ENCODE measurements around the gene AUTS2. TPM values are rescaled to one million over a fixed set of nuclear protein-coding genes. Genes with fewer than 3 reads are reported as not detected.

AUTS2 gene
- total RNA-seq, 1 experiment from 2014 or later: 256 TPM

DNA sequence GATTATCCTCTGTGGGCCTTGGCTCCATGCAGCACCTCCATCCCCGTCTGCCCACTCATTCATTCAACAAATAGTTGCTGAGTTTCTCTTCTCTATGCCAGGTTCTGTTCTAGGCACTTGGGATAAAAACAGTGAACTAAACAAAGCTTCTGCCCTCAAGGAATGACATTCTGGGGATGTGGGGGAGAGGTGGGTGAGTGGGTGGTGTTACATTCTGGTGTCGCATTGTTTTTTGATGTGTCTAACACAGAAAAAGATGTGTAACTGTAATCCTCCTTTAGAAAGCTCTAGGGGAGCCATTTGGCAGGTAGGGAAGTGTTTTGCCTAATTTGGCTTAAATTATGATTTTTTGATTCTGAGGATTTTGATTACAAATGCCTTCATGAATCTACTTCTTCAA, 21.4 kb downstream of the AUTS2 start:
- no peak overlapping the region for H3K4me2 ChIP-seq (ENCODE audit: insufficient read depth, insufficient read length, low read length)
- no peak overlapping the region for H2BK5ac ChIP-seq (ENCODE audit: insufficient read length, low read length)
- Mint-ChIP-seq H3K4me1 (peaks cover 33 to 35% of the 10 kb centered on the region in 2 experiments), H3K4me3 (no peak overlapping the region), H3K27ac (no peak overlapping the region), H3K9me3 (no peaks in the 10 kb centered on the region; a peak in 1 of 5 replicates), H3K36me3 (ENCODE audit: insufficient read depth in 1 of 3, low read depth in 3 of 3) (no peaks in the 10 kb centered on the region), H3K27me3 (ENCODE audit: low read depth) (peaks cover 100% of the 10 kb centered on the region)
- peaks cover 4% of the 10 kb centered on the region for H4K20me1 ChIP-seq (ENCODE audit: control insufficient read depth, insufficient read depth, insufficient read length)
- no CpG with 5 or more reads among the region's 2 CpGs for WGBS (ENCODE audit: extremely low coverage, insufficient read length, low lambda C conversion rate)
- H4K5ac ChIP-seq (ENCODE audit: insufficient read length, low read depth, low read length): no peak overlapping the region
- TF ChIP-seq CTCF (conservative IDR thresholded peaks at IDR 0.05): no peak
- no peaks in the 10 kb centered on the region for H3K23me2 ChIP-seq (ENCODE audit: insufficient read length, low read depth, low read length, poor library complexity, severe bottlenecking)
- H4K8ac ChIP-seq (replicated peaks; ENCODE audit: insufficient read length, low read depth, low read length): no peak overlapping the region
- no peak overlapping the region for H2AK5ac ChIP-seq (ENCODE audit: insufficient read length, low read length)
- H2BK120ac ChIP-seq (ENCODE audit: low read depth, low read length, poor library complexity, severe bottlenecking): no peak overlapping the region
- no peaks in the 10 kb centered on the region for H3K4me1 ChIP-seq (ENCODE audit: insufficient read depth, low read length)
- H4K91ac ChIP-seq (ENCODE audit: insufficient read length, low read depth, low read length): no peak overlapping the region
- no peak overlapping the region for H3K9ac ChIP-seq (ENCODE audit: extremely low read depth, insufficient read length, low read length)
- no peak overlapping the region for H2AFZ ChIP-seq (ENCODE audit: low read length)
- H3K27me3 ChIP-seq (ENCODE audit: insufficient read depth, low read length): peaks cover 85% of the 10 kb centered on the region
- no peak for DNase-seq
- H3K27ac ChIP-seq (ENCODE audit: insufficient read length, low read depth, low read length): no peak overlapping the region
- no peak overlapping the region for H2BK20ac ChIP-seq (ENCODE audit: low read depth, low read length, poor library complexity, severe bottlenecking)
- H2BK15ac ChIP-seq (ENCODE audit: low read depth, low read length): no peak overlapping the region
- no peak overlapping the region for H3K14ac ChIP-seq (ENCODE audit: insufficient read depth, low read length)
- H3T11ph ChIP-seq (ENCODE audit: low read length): no peak overlapping the region
- H3K79me2 ChIP-seq (ENCODE audit: insufficient read depth, low read length): no peaks in the 10 kb centered on the region
- no peaks in the 10 kb centered on the region for H3K79me1 ChIP-seq (ENCODE audit: insufficient read depth, low read depth, low read length, poor library complexity, severe bottlenecking)
- H3K23ac ChIP-seq (ENCODE audit: insufficient read length, low read depth, low read length): no peak overlapping the region
- H3K9me3 ChIP-seq (ENCODE audit: control insufficient read depth, low read depth, low read length): no peaks in the 10 kb centered on the region
- no peak overlapping the region for H3K4ac ChIP-seq (ENCODE audit: low read depth, low read length)
- no peak overlapping the region for H3K56ac ChIP-seq (ENCODE audit: insufficient read length, low read depth, low read length)
- no peak overlapping the region for H2BK12ac ChIP-seq (ENCODE audit: insufficient read length, low read depth, low read length)
- H3K18ac ChIP-seq (ENCODE audit: insufficient read length, low read depth, low read length): no peak overlapping the region

Measured in H9 (cell line).